ENCODE measurements around the gene DPYSL3. TPM values are rescaled to one million over a fixed set of nuclear protein-coding genes. Genes with fewer than 3 reads are reported as not detected.

The DPYSL3 gene
- total RNA-seq, 1 experiment from 2014 or later = 17.2 TPM

DNA sequence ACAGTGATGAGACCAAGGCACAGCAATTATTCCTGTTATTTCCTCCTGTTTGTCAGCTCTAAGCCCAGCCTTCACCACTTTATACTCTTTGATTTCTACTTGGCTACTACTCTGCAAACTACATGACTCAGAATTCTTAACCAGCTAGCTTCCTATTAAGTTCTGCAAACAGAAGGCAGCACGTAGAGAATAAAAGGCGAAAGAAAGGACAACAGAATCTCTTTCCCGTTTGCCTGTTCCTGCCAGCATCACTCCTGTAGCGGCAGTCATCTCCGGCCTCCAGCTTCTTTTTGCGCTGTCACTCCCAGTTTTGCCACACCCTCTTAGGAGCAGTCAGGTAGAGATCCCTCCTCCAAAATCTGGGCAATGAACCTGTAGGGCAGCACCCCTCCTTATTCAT, 29.9 kb downstream of the DPYSL3 start:
- ATAC-seq (no peak), DNase-seq (ENCODE audit: low read depth, low spot score) (no peak)
- no TSS peak for BruUV-seq (replicated peaks)
- Histone ChIP-seq H3K4me3 (replicated peaks in 1 of 2; ENCODE audit: low read depth in 1 of 2, low read length in 2 of 2) (no peak overlapping the region), H3K4me2 (ENCODE audit: low read length) (no peak overlapping the region), H2AFZ (ENCODE audit: low read depth, low read length, poor library complexity, severe bottlenecking) (no peak overlapping the region), H3K9me2 (ENCODE audit: insufficient read depth) (no peaks in the 10 kb centered on the region), H3K4me1 (ENCODE audit: control insufficient read depth in 1 of 2, insufficient read depth in 2 of 2, low read length in 2 of 2) (no peaks in the 10 kb centered on the region), H3K36me3 (ENCODE audit: control insufficient read depth in 1 of 2, insufficient read depth in 2 of 2, low read length in 2 of 2) (no peaks in the 10 kb centered on the region), H3K9ac (ENCODE audit: low read length) (no peak overlapping the region), H3K27ac (ENCODE audit: low read depth, low read length) (no peak overlapping the region), H4K20me1 (ENCODE audit: insufficient read depth) (no peaks in the 10 kb centered on the region), H3K9me3 (ENCODE audit: control insufficient read depth in 1 of 2, insufficient read depth in 1 of 2, low read depth in 1 of 2, low read length in 2 of 2) (no peaks in the 10 kb centered on the region), H3K79me2 (ENCODE audit: insufficient read depth, low read length) (no peaks in the 10 kb centered on the region), H3K27me3 (ENCODE audit: insufficient read depth, low read length) (no peaks in the 10 kb centered on the region)
- TF ChIP-seq, protein P1, sequence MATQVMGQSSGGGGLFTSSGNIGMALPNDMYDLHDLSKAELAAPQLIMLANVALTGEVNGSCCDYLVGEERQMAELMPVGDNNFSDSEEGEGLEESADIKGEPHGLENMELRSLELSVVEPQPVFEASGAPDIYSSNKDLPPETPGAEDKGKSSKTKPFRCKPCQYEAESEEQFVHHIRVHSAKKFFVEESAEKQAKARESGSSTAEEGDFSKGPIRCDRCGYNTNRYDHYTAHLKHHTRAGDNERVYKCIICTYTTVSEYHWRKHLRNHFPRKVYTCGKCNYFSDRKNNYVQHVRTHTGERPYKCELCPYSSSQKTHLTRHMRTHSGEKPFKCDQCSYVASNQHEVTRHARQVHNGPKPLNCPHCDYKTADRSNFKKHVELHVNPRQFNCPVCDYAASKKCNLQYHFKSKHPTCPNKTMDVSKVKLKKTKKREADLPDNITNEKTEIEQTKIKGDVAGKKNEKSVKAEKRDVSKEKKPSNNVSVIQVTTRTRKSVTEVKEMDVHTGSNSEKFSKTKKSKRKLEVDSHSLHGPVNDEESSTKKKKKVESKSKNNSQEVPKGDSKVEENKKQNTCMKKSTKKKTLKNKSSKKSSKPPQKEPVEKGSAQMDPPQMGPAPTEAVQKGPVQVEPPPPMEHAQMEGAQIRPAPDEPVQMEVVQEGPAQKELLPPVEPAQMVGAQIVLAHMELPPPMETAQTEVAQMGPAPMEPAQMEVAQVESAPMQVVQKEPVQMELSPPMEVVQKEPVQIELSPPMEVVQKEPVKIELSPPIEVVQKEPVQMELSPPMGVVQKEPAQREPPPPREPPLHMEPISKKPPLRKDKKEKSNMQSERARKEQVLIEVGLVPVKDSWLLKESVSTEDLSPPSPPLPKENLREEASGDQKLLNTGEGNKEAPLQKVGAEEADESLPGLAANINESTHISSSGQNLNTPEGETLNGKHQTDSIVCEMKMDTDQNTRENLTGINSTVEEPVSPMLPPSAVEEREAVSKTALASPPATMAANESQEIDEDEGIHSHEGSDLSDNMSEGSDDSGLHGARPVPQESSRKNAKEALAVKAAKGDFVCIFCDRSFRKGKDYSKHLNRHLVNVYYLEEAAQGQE (IDR thresholded peaks at IDR 0.05; ENCODE audit: low read depth) = no peak
- TF ChIP-seq, protein P2, sequence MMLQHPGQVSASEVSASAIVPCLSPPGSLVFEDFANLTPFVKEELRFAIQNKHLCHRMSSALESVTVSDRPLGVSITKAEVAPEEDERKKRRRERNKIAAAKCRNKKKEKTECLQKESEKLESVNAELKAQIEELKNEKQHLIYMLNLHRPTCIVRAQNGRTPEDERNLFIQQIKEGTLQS (IDR thresholded peaks at IDR 0.05) = no peak
- no peak for TF ChIP-seq ZNF274 (IDR thresholded peaks at IDR 0.05; ENCODE audit: low read depth, low read length)
- TF ChIP-seq CEBPB (IDR thresholded peaks at IDR 0.05; ENCODE audit: low read depth) = no peak
- TF ChIP-seq CTCF (IDR thresholded peaks at IDR 0.05 in 2 of 3, conservative IDR thresholded peaks at IDR 0.05 in 1 of 3; ENCODE audit: borderline replicate concordance in 1 of 3, insufficient read depth in 1 of 3, low read depth in 2 of 3, low read length in 2 of 3) = no peak
- no peak for TF ChIP-seq EGR1 (IDR thresholded peaks at IDR 0.05; ENCODE audit: low read depth)
- TF ChIP-seq ZBTB33 (IDR thresholded peaks at IDR 0.05; ENCODE audit: extremely low read depth, insufficient replicate concordance, low read length) = no peak
- TF ChIP-seq EZH2 (IDR thresholded peaks at IDR 0.05) = no peak
- no peak for TF ChIP-seq RAD21 (IDR thresholded peaks at IDR 0.05; ENCODE audit: low read depth)
- TF ChIP-seq TCF7L2 (IDR thresholded peaks at IDR 0.05; ENCODE audit: borderline replicate concordance, extremely low read depth, insufficient read depth, insufficient read length) = no peak
- TF ChIP-seq, protein P3, sequence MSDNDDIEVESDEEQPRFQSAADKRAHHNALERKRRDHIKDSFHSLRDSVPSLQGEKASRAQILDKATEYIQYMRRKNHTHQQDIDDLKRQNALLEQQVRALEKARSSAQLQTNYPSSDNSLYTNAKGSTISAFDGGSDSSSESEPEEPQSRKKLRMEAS (IDR thresholded peaks at IDR 0.05) = no peak
- TF ChIP-seq SRF (IDR thresholded peaks at IDR 0.05; ENCODE audit: low read depth) = no peak
- no peak for TF ChIP-seq EZH2phosphoT487 (IDR thresholded peaks at IDR 0.05; ENCODE audit: borderline replicate concordance)
- TF ChIP-seq SIN3A (IDR thresholded peaks at IDR 0.05; ENCODE audit: low read depth) = no peak
- TF ChIP-seq POLR2AphosphoS5 (IDR thresholded peaks at IDR 0.05; ENCODE audit: low read depth, low read length) = no peak
- no peak for TF ChIP-seq YY1 (IDR thresholded peaks at IDR 0.05; ENCODE audit: extremely low read depth, insufficient replicate concordance, low read depth, low read length)
- no peak for TF ChIP-seq CBX3 (IDR thresholded peaks at IDR 0.05; ENCODE audit: low read depth)
- no peak for TF ChIP-seq JUND (IDR thresholded peaks at IDR 0.05)
- CTCF ChIA-PET = no interaction called here
- RAD21 ChIA-PET (ENCODE audit: low non-redundant PET in 1 of 2, low total read pairs in 2 of 2, uncharacterized antibody in 2 of 2, unreplicated experiment in 2 of 2) = no interaction called here
- intact Hi-C loops (cut with micrococcal nuclease) = no loop called here
- POLR2A ChIA-PET = no interaction called here
